GM21529 (cell line): ENCODE data around the gene EPHA3.

Experiments
- ATAC-seq: cut with Tn5 transposase; IDR thresholded peaks from one replicate; pipeline ENCODE4 v1.9.1; 2021; ENCODE audit not compliant: unreplicated experiment

EPHA3 gene

DNA sequence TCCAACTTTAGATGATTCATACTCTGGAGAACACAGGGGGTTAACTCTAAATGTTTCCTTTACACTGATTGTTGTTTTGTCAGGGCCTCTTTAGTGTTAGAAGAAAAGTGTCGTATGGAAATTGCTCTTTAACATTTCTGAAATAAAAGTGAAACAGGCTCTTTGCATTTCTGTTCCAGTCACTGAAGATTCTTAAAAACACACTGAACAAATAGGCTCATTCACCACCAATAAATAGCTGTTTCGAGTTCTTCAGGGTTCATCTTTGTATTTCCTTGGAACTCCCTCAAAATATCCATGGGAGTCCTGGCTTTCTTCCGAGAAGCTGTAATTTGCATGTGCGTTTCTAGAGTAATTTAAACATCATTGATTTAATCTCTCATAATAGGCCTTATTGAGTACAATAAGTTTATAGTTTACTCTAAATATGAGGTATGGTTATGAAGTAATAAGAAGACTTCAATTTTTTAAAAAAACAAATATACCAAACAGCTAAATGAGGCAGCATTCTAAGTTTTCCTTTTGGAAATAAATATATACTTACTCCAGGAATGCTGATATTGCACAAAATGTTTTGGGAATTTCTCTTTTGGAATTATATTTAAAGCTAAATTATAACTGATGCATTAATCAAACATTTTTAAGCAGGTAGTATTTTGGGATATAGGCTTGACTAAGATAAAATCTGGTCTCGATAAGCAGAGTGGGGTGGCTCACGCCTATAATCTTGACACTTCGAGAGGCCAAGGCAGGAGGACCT is 327.4 kb downstream of the EPHA3 start:
- ATAC-seq = no peak

DNA sequence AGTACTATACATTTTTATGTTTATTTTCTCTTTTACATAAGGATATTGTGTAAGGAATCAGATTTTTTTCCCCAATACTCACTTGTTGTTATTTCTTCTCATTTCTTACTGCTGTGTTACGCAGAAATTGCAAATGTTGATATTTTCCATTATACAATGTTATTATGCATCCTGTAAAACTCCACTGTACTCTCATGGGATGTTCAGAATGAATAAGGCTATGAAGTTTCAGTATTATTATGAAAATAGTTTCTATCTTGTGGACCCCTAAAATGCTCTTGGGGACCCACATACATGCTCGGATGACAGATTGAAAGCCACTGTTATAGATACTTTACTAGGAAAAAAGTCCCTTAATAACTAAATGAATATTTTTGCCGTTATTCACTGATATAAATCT is 329.4 kb downstream of the EPHA3 start:
- ATAC-seq = no peak

DNA sequence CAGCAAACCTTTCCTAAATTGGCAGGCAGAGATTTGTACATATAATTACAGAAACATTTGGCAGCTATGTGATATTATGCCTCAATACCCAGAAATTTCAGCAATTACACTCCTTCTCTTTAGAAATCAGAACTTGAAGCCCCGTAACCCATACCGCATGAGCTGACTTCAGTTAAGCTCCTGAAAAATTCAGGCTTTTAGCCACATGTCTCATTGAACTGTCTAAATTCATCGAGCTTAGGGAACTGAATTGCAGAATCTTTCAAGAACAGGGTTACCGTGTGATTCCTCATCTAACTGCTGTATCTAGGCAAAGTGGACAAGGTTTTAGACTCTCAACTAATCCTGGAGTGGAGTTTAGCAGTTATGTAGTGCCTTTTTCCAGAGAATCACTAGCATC is 333.0 kb downstream of the EPHA3 start:
- no peak for ATAC-seq

DNA sequence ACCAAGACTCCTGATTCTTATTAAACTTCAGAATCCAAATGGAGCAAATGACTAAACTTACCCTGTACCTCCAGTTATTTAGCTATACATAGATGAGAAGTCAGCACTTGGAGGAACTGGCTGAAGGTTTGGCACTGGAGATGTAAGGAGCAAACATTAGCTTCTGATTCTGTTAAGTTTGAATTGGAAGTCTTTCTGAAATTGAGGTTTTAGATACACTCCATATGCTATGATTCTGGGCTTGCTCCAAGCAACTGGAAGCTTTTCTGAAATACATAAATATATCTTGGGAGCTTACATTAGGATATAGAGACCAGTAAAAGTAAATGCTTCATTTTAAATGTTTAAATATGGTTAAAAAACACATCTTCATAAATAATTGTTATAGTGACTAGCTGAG is 333.7 kb downstream of the EPHA3 start:
- ATAC-seq = no peak

DNA sequence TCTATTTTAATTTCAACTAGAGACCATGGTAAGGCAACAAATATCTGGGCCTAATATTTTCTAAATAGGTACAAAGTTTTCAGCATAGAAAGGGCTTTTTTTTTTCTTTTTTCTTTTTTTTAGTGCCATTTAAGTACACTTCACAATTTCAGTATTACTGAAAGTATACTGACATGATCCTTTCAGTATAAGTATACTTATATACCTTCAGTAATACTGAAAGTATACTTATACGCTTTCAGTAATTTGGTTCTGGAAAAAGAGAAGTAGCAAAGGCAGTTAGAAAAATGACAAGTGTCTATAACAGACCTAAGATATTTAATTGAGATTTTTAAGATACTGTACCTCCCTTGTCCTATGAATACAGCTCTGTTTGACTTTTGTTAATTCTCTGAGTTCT is 339.2 kb downstream of the EPHA3 start:
- ATAC-seq = no peak

DNA sequence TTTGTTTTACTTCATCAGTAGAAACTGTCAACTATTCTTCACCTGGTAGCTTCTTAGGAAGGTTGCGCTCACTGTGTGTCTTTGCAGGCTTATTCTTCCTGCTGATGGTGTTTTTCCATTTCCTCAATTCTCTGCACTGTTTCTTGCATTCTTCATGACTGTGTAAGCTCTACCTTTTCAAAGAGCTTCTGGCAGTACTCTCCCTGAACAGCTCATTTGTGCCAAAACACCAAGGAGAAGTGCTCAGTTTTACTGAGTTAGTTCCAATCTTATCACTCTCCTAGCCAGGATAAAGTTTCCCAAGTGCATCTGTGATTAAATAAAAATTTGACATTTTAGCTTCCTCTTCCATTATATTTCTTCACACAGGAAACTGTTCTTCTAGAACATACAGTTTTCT is 339.8 kb downstream of the EPHA3 start:
- no peak for ATAC-seq

DNA sequence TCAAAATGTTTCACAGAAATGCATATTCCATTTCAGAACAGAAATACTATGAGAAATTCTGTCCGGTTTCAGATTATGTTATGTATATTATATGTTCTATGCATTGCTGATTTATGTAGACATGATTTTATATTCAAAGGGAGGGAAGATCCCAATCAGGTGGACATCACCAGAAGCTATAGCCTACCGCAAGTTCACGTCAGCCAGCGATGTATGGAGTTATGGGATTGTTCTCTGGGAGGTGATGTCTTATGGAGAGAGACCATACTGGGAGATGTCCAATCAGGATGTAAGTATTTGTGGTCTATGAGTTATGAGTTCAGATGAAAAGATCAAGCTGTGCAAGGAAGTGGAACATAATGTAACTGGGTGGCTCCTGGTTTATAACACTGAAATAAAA is 341.7 kb downstream of the EPHA3 start:
- ATAC-seq = no peak

DNA sequence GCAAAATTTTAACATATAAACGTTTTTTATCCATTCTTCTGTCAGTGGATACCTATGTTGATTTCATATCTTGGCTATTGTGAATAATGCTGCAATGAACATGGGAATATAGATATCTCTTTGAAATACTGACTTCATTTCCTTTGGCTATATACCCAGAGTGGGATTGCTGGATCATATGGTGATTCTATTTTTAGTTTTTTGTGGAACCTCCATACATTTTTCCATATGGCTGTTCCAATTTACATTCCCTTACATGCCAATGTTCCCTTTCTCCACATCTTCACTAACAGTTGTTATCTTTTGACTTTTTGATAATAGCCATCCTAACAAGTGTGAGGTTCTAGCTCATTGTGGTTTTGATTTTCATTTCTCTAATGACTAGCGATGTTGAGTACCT is 344.6 kb downstream of the EPHA3 start:
- ATAC-seq = no peak

DNA sequence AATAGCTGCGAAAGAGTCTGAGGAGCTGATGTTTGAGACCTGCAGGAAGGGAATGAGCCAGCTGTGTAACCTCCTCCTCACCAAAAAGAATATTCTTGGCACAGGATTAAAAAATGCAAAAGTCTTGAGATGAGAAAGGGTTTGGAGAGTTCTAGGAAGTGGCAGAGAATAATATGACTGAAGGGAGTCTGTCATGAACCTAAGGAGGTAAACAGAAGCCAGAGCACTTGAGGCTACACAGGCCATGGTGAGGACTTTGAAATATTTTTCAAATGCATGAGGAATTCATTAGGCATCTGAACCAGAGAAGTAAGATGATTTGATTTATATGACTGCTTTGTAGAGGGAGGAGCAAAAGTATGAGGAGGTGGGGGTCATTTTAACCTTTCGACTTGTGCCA is 347.8 kb downstream of the EPHA3 start:
- ATAC-seq = no peak

DNA sequence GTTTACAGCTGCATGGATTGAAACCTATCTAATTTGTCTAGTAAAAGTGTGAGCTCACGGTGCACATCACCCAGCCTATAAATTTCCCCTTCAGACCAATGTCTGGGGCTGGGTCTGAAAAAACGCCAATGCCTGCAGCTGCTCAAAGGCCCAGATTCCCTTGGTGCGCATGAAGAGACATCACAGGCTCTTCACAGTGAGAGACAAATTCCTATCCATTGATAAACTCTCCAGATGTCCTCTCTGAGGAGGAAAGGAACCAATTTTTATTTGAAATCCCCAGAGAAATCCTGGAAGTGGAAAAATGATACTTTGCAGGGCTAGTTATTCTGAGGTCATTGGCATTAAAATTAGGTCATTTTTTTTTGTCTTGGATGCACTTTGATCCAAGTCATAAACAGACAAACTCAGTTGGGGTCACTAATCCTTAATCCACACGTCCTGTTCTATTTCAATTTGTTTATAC is 360.5 kb downstream of the EPHA3 start:
- no peak for ATAC-seq

DNA sequence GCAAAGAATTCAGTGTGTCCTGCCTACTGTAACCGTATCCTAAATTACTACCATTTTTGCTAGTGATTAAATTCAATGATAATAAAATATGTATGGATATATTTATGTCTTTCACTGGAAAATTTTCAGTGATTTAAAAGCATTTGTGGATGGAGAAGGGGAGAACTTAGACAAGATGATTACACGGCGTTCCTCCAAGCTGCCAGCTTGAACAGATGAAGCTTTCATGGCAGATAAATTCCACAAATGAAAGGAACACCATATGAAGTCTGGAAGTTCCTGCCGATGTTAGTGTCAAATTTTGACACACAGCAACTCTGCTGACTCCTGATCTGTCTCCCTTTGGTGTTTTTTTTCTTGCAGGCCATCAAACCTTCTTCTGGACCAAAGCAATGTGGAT is 364.7 kb downstream of the EPHA3 start:
- ATAC-seq = no peak

DNA sequence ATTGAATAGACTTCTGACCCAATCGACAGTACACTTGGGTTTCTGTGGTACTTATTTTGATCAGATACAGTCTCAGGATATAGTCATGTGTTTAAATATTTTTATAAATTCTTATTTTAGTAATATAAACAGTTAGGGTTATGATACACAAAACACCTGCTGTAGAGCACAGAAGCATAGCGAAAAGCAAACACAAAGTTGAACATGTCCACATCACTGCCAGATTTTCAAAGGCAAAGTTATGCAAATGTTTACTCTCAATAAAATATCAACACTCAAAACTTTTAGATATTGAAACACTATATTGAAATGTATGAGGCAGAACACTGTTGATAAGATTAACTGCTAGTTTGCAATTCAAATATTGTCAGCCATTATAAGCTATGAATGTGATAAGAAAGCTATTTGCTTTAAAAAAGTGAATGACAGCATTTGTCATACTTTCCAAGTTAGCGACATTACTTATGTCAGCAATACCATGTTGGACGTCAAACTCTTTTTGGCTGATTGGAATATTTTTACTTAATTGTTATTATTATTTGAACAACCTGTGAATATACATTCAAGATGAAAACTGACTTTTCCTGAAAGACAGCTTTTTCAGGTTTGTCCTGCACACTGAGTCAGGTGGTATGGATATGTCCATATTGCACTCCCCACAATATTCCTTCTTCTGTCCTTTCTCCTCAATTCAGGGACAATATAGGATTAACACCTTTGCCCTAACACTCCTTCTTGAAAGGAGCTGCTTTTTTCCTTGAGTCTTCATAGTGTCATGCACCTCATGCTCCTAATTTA is 367.1 kb downstream of the EPHA3 start:
- no peak for ATAC-seq

DNA sequence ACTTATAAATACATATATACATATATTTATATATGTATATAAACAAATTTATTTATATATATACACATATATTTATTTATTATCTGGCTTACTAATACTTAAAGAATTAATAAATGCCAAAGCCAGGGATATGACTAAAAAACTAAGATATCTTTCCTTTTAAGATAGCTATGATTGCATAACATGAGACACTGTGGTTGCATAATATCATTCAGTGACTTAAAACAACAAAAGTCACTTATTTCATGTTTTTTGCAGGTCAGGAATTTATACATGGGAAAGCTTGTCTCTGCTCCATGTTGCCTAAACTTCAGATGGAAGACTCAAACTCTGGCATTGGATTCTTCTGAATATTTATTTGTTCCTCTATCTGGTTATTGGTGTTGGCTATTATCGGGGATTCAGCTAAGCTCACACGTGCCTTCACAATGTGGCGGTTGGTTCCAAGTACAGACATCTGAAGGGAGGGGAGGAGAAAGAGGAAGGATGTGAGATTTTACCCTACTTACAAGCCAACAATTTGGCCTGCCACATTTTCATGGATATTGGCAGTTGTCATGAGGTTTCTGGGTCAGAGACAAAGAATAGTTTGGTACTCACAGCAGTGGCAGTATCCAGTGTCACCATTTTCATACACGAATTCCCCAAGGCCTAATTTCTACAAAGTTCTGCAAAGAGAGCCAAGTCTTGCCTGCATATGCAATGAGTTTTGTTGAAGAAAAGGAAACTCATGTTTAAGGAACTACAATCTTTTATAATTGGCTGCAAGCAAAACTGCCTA is 381.6 kb downstream of the EPHA3 start:
- ATAC-seq = no peak

DNA sequence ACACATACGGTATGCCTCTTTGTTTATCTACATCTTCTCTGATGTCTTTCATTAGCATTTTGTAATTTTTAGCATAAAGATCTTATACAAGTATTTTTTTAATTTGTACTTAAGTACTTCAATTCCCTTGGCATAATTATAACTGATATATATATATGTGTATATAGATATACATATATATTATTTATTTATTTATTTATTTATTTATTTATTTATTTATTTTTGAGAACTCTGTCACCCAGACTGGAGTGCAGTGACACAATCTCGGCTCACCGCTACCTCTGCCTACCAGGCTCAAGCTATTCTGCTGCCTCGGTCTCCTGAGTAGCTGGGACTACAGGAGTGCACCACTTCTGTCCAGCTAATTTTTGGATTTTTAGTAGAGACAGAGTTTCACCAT is 382.7 kb downstream of the EPHA3 start:
- ATAC-seq = no peak

DNA sequence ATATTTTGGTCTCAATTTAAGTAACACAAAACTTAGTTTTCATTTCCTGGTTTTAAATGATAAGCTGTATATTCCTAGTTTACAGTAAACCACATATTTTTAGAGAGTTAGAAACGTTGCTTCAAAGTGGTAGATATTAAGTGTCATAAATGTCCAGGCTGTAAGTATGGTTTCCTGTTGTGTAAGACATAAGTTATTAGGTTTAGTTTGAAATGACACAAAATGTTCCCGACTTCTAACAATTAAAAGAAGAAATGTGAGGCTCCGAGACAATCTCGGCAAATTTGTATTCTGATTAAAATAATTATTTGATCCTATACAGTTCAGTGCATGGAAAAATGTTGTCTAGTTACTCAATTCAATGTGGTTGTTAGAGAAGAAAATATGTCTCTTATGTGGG is 387.3 kb downstream of the EPHA3 start:
- ATAC-seq = no peak

DNA sequence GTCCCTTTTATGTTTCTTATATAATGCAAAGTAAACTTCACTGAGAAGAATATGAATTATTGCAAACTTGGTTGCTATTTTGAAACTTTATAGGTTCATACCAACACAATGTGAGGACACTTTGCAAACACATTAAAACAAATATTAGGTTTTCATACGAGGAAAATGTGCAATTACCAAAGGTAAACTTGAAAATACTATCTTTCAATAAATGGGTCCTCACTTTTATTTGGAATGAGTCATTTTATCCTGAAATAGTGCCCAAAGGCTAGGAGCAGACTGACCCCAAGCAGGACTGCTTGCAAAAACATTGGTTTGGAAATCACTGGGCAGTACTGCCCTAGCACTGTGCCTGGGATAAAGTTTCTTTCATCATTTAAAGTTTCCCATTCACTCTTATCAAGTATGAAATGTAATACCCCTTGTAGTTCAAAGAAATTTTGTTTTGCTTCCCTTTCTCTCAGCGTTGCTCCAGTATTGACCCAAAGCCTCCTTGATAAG is 396.5 kb downstream of the EPHA3 start:
- no peak for ATAC-seq

DNA sequence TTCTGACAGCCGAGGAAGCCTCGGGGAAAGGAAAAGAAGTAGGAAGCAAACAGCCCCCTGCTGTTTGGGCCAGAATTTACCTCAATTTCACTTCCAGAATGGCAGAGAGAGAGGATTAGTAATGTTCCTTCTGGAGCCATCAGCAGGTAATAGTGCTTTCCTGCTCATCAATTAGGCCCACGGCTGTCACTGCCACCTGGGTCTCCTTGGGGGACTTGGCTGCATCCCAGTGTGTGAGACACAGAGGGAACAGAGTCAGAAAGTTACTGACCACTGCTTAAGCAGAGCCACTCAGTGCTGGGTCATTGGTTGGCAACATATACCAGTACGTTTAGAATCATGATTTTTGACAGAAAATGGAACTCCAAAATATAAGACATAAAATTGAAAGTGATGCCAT is 397.0 kb downstream of the EPHA3 start:
- ATAC-seq = no peak

DNA sequence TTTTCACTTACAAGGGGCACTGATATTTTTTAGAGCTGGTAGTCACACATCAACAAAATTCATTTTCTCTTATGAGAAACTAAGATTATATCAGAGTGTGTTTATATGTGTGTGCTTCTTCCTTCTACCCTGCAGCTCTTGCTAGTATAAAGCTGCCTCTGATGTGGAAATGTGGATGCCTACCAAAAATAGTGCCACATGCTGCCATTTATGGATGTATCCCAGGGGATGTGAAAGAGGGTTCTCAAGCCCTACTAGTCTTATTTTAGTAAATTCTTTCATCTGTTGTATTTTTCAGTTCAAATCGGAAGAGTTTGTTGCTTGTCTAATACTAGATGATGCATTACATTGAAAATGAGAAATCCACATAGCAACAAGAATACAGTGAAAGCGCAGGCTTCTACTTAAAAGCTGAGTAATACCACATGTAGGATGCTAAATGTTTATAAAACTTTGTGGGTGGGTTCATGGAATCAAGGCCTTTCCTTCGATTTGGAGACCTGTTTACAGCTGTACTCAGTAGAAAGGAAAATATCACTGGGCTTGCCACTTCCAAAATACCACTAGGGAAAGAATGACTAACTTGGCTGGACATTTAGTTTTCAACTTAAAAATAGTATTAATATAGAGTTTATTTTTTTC is 399.2 kb downstream of the EPHA3 start:
- ATAC-seq = no peak

DNA sequence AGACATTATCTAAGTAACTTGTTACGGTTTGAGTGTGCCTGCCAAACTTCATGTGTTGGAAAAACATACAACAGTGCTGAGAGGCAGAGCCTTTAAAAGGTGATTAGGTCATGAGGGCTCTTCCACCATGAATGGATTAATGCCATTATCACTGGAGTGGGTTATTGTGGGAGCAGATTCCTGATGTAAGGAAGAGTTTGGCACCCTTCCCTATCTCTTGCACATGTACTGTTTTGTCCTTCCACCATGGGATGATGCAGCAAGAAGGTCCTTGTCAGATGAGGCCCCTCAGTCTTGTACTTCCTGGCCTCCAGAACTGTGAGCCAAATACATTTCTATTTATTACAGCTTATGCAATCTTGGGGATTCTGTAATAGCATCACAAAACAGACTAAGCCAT is 413.9 kb downstream of the EPHA3 start:
- ATAC-seq = no peak

DNA sequence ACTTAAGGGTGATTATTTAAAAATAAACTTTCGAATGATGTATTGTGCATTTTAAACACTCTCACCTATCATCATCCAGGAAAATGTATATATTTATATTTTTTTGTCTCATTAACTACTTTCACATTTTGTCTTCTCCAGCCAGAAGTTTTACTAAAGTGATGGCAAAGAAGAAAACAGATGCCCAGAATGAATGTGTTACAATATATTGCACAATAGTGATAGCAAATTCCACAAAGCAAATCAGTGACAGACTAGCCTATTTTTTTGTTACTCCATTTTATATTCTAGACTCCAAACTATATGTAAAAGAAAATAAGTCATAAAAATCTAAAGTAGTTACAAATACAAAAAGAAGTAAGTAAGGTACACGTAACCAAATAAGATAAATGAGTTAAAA is 414.7 kb downstream of the EPHA3 start:
- no peak for ATAC-seq

DNA sequence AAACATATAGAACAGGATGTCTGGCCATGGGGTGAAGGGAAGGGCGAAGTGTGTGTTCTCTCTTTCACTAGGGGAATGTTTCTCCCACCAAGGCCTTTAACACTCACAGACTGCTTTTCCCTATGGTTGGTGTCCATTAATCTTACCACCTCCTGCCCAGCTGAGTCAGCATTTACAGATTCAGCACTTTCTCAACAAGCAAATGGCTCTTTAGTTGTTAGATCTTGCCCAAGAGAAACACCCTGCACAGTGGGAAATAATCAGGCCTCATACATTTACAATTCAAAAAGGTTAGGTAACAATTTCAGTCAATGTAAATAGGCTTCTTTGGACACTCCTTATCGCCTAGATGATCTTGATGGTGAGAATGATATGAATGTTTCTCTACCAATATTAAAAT is 418.2 kb downstream of the EPHA3 start:
- no peak for ATAC-seq
